Dedifferentiated amniotic fluid mesenchymal stem cell (primary cell): ENCODE results near the gene PRIMA1.
"Not testable (repeated sequence)": the region's sequence is repeated elsewhere in the genome, so short reads cannot be mapped to it uniquely, and the experiment has no call there.

ENCODE experiments used
- DNase-seq: peaks from one replicate; pipeline ENCODE4 v3.0.0-alpha.2; 2016; ENCODE audit errors: extremely low spot score

Gene PRIMA1, protein sequence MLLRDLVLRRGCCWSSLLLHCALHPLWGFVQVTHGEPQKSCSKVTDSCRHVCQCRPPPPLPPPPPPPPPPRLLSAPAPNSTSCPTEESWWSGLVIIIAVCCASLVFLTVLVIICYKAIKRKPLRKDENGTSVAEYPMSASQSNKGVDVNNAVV

DNA sequence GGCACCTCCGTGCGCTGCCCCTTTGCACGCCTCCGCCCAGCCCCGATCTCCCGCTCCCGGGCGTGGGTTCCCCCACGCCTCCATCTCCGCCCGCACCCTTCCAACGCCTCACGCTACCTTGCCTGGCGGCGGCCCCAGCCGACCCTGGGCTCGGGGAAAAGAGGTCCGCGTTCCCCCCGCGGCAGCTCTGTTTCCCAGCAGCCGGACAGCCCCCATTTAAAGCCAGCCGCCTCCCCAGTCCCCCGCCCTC lies at the start of gene PRIMA1:
Gene PRIMA1 (minus strand): TSS at position 193 of the 250 bp plus-strand sequence. CDS start 767 bp downstream, outside the sequence.
- no peak for DNase-seq

GRCh38 chr14:93834699-93835371 lies 46.5 kb upstream of the PRIMA1 start:
- DNase-seq: no peak

DNA sequence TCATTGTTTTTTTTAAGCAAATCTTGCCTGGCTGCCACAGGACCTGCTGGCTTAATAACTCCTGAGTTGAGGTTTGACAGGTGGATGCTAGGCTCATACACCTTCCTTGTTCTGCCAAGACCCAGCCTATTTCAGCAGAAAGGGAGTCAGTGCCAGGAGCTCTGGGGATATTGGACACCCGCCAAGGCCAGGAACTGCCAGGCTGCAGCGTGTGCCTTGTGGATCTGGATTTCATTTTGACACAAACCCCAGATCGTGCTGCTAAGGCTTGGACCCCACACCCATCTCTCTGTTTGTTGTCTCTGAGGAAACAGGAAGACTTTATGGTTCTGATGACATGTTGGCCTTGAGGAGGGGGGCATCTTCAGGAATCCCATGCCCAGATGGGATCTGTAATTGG lies 44.4 kb upstream of the PRIMA1 start:
- no peak for DNase-seq

GRCh38 chr14:93832081-93832480 lies 43.8 kb upstream of the PRIMA1 start:
- no peak for DNase-seq

DNA sequence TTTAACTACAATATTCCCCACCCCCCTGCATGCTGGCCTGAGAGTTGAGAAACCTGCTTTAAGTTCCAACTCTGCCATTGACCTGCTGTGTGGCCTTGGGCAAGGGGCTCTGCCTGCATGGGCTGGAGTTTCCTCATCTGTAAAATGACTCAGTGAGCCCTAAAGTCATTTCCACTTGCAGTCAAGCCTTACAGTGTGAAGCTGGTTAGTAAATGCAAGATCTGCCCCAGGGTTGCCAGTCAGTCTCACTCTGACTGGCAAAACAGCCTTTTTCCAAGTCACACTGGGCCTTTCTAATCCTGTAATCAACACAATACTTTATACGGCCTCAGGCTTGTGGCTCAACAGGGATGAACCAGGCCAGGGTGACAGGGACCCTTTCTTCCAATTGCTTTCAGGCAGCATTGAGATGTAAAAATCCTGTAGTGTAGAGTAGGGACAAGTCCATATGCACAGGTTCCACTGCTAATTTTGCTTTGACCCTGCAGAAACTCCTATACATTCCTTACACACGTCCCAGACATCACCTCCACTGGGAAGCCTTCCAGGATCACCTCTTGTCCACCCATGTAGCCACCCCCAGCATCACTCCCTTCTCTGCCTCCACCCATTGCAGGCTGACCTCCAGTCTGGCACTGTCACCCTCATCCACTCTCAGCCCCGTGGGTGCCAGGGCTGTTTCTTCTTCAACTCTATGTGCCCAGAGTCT lies 42.6 kb upstream of the PRIMA1 start:
- DNase-seq: no peak

- DNase-seq: no peak
These were observed 41.7 kb upstream of the PRIMA1 start for GRCh38 chr14:93829839-93830481.

GRCh38 chr14:93825235-93825553 lies 36.9 kb upstream of the PRIMA1 start:
- no peak for DNase-seq

GRCh38 chr14:93824518-93825234 lies 36.4 kb upstream of the PRIMA1 start:
- no peak for DNase-seq

- DNase-seq: no peak
These were observed 35.8 kb upstream of the PRIMA1 start for GRCh38 chr14:93824076-93824475.

- no peak for DNase-seq
These were observed 32.8 kb upstream of the PRIMA1 start for GRCh38 chr14:93821051-93821450.

DNA sequence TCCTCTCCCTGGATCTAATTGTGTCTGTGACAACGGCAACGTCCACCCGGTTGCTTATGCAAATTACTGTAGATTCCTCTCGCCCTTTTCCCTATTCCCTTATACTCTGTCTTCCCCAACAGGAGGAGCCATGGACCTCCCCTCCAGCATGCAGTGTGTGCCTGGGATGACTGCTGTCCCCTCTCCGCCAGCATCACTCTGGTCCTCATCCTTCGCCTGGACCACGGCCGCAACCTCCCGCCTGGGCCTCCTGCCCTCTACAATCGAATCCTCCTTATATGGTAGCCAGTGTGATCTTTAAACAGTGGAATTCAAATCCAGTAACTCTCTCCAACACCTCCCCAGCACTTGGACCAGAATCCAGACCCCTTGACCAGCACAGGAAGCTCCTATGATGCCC lies 30.6 kb upstream of the PRIMA1 start:
- DNase-seq: no peak

GRCh38 chr14:93811676-93812075 lies 23.4 kb upstream of the PRIMA1 start:
- no peak for DNase-seq

- no peak for DNase-seq
These were observed 22.7 kb upstream of the PRIMA1 start for GRCh38 chr14:93811020-93811419.

- DNase-seq: not testable (repeated sequence)
These were observed 21.5 kb upstream of the PRIMA1 start for GRCh38 chr14:93809491-93810420.

DNA sequence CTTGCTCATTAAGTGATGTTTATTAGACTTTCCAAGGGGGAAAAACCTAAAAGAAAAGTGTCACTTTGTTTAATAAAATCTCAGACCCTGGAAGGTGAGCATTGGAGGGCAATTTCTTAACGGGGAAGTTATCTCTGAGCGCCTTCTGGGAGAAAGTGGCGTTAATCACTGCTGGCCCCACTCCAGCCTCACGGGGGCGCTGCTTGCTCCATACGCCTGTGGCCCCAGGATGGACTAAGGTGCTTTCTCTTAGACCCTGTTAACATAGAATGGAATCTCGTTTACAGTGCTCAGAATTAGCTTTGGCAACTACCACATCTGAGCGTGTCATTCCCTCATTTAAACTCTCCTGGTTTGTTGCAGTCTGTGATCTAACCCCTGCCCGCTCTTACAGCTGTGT lies 16.4 kb upstream of the PRIMA1 start:
- no peak for DNase-seq

DNA sequence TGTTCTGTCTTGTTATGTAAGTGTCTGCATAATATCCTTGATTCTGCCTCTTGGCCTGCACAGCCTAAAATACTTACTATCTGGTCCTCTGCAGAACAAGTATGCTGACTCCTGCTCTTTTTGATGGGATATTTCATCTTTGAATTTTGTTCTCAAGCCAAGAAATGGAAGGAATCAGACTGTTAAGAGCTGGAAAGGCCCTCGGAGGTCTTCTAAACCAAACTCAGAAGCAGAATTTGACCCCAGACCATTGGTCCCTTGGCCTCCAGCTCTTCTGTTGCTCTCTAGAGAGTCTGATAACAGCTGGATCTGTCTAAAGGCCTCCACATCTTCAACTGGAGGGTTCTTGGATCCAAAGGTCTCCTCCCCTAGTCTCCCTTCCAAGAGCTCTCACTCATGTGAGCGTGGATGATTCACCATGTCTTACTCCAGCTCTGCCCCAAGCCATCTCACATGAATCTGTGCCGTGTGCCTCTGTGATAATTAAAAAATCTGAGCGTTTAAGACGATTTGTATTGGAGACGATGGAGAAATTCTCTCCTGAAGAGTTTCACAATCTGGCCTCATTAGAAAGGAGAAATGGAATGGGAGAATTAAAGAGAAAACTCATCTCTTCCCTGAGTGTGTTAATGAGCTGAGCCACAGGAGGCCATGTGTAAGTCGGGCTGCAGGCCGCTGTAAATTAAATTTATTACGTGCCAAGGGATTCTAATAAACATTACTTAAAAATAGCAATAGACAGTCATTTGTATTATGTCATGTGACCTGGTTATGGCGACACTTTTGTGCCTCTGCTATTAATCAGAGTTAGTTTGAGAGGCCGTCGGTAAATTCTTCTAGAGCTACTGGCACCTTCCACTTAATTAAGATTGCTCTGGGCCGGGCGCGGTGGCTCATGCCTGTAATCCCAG lies 15.4 kb upstream of the PRIMA1 start:
- DNase-seq: no peak

GRCh38 chr14:93799989-93800921 lies 12.0 kb upstream of the PRIMA1 start:
- DNase-seq: no peak

- DNase-seq: no peak
These were observed 11.3 kb upstream of the PRIMA1 start for GRCh38 chr14:93799617-93799988.

DNA sequence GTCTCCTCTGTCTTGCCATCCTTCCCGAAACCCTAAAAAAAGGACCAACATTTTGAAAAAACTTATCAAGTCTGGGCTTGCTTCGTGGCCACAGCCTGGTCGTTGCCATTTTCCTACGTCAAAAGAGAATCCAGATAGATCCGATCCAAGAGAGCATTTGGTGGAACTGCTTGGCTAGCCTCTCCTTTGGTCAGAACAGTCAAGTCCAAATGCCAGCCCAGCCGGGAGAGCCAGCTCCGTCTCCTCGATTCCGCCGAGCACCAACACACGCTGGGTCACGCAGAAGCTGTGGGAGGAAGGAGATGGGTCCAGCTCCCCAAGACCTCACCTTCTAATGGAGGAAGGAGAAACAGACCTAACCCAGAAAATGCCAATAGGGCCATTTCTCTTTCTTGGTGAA lies 9.3 kb upstream of the PRIMA1 start:
- no peak for DNase-seq
